A549 (cell line): Measurements from ENCODE around the gene RBMS3. TPM values are rescaled to one million over a fixed set of nuclear protein-coding genes. Genes with fewer than 3 reads are reported as not detected.
A peak's percentile ranks its signal among the peaks of the same experiment; 100 is the strongest.

ENCODE experiments used
- ATAC-seq, 2 experiments: fragments of 200-7000 bp in 1 of 2; fragments of >200 bp in 1 of 2; cut with Nextera tagmentation in 1 of 2; cut with Tn5 transposase in 1 of 2; 3 replicates each; pipeline versions ENCODE4 v1.8.0 to v1.9.1; 2018 to 2020; ENCODE audit warnings: mild to moderate bottlenecking in 1 of 2, moderate library complexity in 1 of 2
- CTCF ChIA-PET: fragments of 300-600 bp; sonication (Branson Sonifier 250); formaldehyde crosslinking; extraction: SDS; loops from one replicate; lab custom pipeline; 2021; ENCODE audit warnings: antibody characterized with exemption, inconsistent platforms; lab: Yijun Ruan, JAX
- POLR2A ChIA-PET: fragments of 350-600 bp; formaldehyde crosslinking; extraction: SDS; loops from one replicate; lab custom pipeline; 2021; ENCODE audit warnings: antibody characterized with exemption, inconsistent platforms; lab: Yijun Ruan, JAX
- DNase-seq, 2 experiments: peaks; one replicate each; pipeline versions ENCODE4 v3.0.0 to v3.0.0-alpha.2; 2011 to 2016; ENCODE audit warnings: low read depth in 1 of 2, low spot score in 1 of 2
- FAIRE-seq: peaks from 2 replicates; lab custom pipeline; 2011; peaks lifted over from hg19 to GRCh38; lab: Jason Lieb, UNC
- H3K27ac ChIP-seq, 2 experiments: fragments of >200 bp; sonication (Bioruptor Twin); formaldehyde crosslinking; 3 replicates each; pipeline ENCODE4 v1.5.1; 2016 to 2017
- H3K4me1 ChIP-seq: fragments of >200 bp; sonication (Bioruptor Twin); formaldehyde crosslinking; 3 replicates; pipeline ENCODE4 v1.6.1; 2016
- H3K4me2 ChIP-seq: fragments of >200 bp; sonication (Bioruptor Twin); formaldehyde crosslinking; 3 replicates; pipeline ENCODE4 v1.6.1; 2016
- H3K4me3 ChIP-seq: fragments of >200 bp; sonication (Bioruptor Twin); formaldehyde crosslinking; 3 replicates; pipeline ENCODE4 v1.5.1; 2016
- H3K9me3 ChIP-seq: fragments of >200 bp; sonication (Bioruptor Twin); formaldehyde crosslinking; 3 replicates; pipeline ENCODE4 v1.6.1; 2016
- CEBPB ChIP-seq, 2 experiments: fragments of >200 bp in 1 of 2; sonication (Bioruptor Twin) in 1 of 2; formaldehyde crosslinking in 1 of 2; IDR thresholded peaks; 2 replicates each; pipeline ENCODE4 v1.6.1; 2012 to 2016
- CHD4 ChIP-seq: fragments of 200-600 bp; sonication (generic); IDR thresholded peaks from 2 replicates; pipeline ENCODE4 v1.6.1; 2016; ENCODE audit warnings: antibody characterized with exemption, mild to moderate bottlenecking, borderline replicate concordance
- ELK1 ChIP-seq: fragments of 150-350 bp; IDR thresholded peaks from 2 replicates; pipeline ENCODE4 v1.6.1; 2014; ENCODE audit warnings: low read depth, mild to moderate bottlenecking, low read length
- FOSB ChIP-seq: fragments of 250-450 bp; sonication (Bioruptor Pico); IDR thresholded peaks from 2 replicates; pipeline ENCODE4 v1.5.0; 2020; ENCODE audit warnings: mild to moderate bottlenecking, moderate library complexity
- FOSL2 ChIP-seq, 2 experiments: fragments of 450-650 bp in 1 of 2; fragments of >200 bp in 1 of 2; sonication (Bioruptor Twin) in 1 of 2; formaldehyde crosslinking; IDR thresholded peaks; 2 replicates each; pipeline versions ENCODE4 v1.5.0 to v1.6.1; 2016 to 2020; ENCODE audit warnings: mild to moderate bottlenecking in 1 of 2, moderate library complexity in 1 of 2
- HOXA7 ChIP-seq: fragments of 250-450 bp; sonication (Bioruptor Pico); IDR thresholded peaks from 2 replicates; pipeline ENCODE4 v1.5.0; 2020; ENCODE audit warnings: mild to moderate bottlenecking, moderate library complexity
- MAZ ChIP-seq: fragments of 150-350 bp; IDR thresholded peaks from 2 replicates; pipeline ENCODE4 v1.6.1; 2014; ENCODE audit warnings: antibody characterized with exemption, low read depth, low read length, borderline replicate concordance
- NR3C1 ChIP-seq: fragments of >200 bp; sonication (Bioruptor Twin); formaldehyde crosslinking; IDR thresholded peaks from 3 replicates; pipeline ENCODE4 v1.6.1; 2017
- POLR2A ChIP-seq: IDR thresholded peaks from 2 replicates; pipeline ENCODE4 v1.6.1; 2012; ENCODE audit warnings: mild to moderate bottlenecking, low read length
- REST ChIP-seq: fragments of 200-600 bp; sonication (generic); IDR thresholded peaks from 2 replicates; pipeline ENCODE4 v1.6.1; 2016; ENCODE audit warnings: antibody characterized with exemption, mild to moderate bottlenecking, moderate library complexity
- RFX5 ChIP-seq: fragments of 450-650 bp; IDR thresholded peaks from 2 replicates; pipeline ENCODE4 v1.7.1; 2014; ENCODE audit warnings: antibody characterized with exemption, mild to moderate bottlenecking, moderate library complexity
- SREBF2 ChIP-seq: fragments of 450-650 bp; IDR thresholded peaks from 2 replicates; pipeline ENCODE4 v1.6.1; 2014; ENCODE audit warnings: mild to moderate bottlenecking, moderate library complexity
- ZC3H11A ChIP-seq: fragments of 450-650 bp; IDR thresholded peaks from 2 replicates; pipeline ENCODE4 v1.6.1; 2014; ENCODE audit warnings: antibody characterized with exemption, mild to moderate bottlenecking
- ZSCAN20 ChIP-seq: fragments of 250-450 bp; sonication (Bioruptor Pico); IDR thresholded peaks from 2 replicates; pipeline ENCODE4 v1.8.0; 2022; ENCODE audit warnings: mild to moderate bottlenecking, moderate library complexity
- WGBS: methylation state at CpG from one replicate; pipeline ENCODE4 v1.1.6; 2017; ENCODE audit errors: missing lambda C conversion rate; 5-methylcytosine and 5-hydroxymethylcytosine counted together
- polyA plus RNA-seq, 4 experiments: library from polyadenylated mRNA; depleted of rRNA in 3 of 4; stranded (reverse); fragments of >200 nt; fragmentation: RNase III in 1 of 4; extraction: RNeasy Plus Mini Kit Qiagen cat#74134 plus additional on column Dnase treatment in 1 of 4; gene quantifications; 2 replicates in 3 of 4; 3 replicates in 1 of 4; pipeline ENCODE4 v1.2.3, GENCODE V29; 2011 to 2017
- TF ChIP-seq, protein P1 (sequence below): fragments of >200 bp; sonication (Bioruptor Twin); formaldehyde crosslinking; IDR thresholded peaks from 3 replicates; pipeline ENCODE4 v1.5.1; 2016
- TF ChIP-seq, protein P2 (sequence below): IDR thresholded peaks from 2 replicates; pipeline ENCODE4 v1.6.1; 2012

Gene RBMS3
- polyA plus RNA-seq, 2 of the 4 experiments (the other 2 are of a cell fraction) = 0.92 to 4.1 TPM

DNA sequence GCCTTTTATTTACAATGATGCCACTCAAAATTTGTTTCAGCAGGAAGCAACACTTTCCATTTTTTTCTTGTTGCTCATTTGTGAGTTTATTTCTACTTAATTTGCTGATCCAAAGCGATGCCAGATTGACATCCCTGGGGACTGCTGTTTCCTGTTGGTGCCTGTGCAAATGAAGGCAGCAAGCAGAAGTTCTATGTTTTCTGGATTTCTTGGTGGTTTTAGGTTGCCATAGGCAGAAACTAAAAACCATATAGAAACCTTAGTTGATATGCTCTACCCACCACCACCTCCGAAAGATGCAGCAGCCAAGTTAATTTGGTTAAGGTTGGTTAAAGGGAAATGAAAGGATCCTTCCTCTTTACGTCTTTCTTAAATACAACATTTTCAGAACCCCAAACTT lies 356.2 kb downstream of the RBMS3 start:
- Histone ChIP-seq H3K27ac (no peak overlapping the region), H3K4me3 (no peak overlapping the region), H3K4me2 (no peak overlapping the region), H3K9me3 (peaks cover 15% of the 10 kb centered on the region; the same call in 2 of the 3 replicates), H3K4me1 (peaks cover 13% of the 10 kb centered on the region; the same call in 2 of the 3 replicates)
- no peak for FAIRE-seq
- CTCF ChIA-PET = no interaction called here
- no peak for ATAC-seq
- WGBS = 90% methylated on average over 3 of the region's 3 CpGs
- no peak for DNase-seq
- POLR2A ChIA-PET = no interaction called here
- TF ChIP-seq, protein P1, sequence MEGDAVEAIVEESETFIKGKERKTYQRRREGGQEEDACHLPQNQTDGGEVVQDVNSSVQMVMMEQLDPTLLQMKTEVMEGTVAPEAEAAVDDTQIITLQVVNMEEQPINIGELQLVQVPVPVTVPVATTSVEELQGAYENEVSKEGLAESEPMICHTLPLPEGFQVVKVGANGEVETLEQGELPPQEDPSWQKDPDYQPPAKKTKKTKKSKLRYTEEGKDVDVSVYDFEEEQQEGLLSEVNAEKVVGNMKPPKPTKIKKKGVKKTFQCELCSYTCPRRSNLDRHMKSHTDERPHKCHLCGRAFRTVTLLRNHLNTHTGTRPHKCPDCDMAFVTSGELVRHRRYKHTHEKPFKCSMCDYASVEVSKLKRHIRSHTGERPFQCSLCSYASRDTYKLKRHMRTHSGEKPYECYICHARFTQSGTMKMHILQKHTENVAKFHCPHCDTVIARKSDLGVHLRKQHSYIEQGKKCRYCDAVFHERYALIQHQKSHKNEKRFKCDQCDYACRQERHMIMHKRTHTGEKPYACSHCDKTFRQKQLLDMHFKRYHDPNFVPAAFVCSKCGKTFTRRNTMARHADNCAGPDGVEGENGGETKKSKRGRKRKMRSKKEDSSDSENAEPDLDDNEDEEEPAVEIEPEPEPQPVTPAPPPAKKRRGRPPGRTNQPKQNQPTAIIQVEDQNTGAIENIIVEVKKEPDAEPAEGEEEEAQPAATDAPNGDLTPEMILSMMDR = no peak
- TF ChIP-seq ZC3H11A = no peak
- no peak for TF ChIP-seq CEBPB (IDR thresholded peaks at IDR 0.05)
- no peak for TF ChIP-seq FOSB
- TF ChIP-seq POLR2A = no peak
- no peak for TF ChIP-seq REST
- TF ChIP-seq, protein P2, sequence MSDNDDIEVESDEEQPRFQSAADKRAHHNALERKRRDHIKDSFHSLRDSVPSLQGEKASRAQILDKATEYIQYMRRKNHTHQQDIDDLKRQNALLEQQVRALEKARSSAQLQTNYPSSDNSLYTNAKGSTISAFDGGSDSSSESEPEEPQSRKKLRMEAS = no peak
- TF ChIP-seq RFX5 = no peak
- no peak for TF ChIP-seq HOXA7 (CRISPR knock-in tag)

DNA sequence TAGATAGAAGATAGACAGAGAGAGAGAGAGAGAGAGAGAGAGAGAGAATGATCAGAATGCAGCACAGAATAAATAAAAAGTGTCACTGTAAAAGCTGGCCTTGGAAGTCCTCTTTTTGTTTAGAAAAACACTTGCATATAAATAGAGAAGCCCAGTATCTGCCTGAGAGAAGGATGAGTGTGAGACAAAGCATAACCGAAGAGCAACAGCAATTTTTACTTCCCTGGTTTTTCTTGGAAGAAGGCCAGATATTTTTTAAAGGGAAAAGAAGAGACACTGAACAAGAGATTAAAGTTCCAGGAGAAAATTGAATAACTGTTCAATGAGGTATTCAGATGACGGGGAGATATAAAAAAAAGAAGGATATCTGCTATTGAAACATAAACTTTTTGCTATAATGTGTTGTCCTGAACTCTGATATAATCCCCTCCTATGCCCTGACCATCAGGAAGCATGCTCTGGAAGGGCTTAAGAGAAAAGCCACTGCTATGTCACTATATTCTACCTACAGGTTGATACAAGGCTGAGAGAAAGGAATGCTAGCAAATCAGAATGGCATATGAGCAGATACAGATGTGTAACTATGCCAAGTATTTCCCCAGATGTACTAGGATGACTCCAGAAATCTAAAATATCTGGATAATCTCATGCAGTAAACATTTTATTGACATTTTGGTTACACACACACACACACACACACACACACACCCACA lies 358.9 kb downstream of the RBMS3 start:
- Histone ChIP-seq H3K9me3 (peaks cover 15% of the 10 kb centered on the region; the same call in 2 of the 3 replicates), H3K4me1 (peaks cover 25% of the 10 kb centered on the region), H3K4me3 (no peak overlapping the region), H3K4me2 (peak overlapping the region; percentile 15; the same call in 2 of the 3 replicates), H3K27ac (no peak overlapping the region; a peak in 1 of 6 replicates)
- TF ChIP-seq NR3C1 (no peak), MAZ (no peak), SREBF2 (no peak), ELK1 (no peak), POLR2A (no peak), CHD4 (no peak)
- DNase-seq = no peak
- WGBS = 62% methylated on average over 2 of the region's 2 CpGs
- no peak for ATAC-seq
- POLR2A ChIA-PET = no interaction called here
- CTCF ChIA-PET = interaction anchor here (0.6 kb wide), 1 partner anchor 1959 kb away, joined by 3 read pairs; no protein-coding TSS in a partner anchor
- peak; percentile 36 for FAIRE-seq

DNA sequence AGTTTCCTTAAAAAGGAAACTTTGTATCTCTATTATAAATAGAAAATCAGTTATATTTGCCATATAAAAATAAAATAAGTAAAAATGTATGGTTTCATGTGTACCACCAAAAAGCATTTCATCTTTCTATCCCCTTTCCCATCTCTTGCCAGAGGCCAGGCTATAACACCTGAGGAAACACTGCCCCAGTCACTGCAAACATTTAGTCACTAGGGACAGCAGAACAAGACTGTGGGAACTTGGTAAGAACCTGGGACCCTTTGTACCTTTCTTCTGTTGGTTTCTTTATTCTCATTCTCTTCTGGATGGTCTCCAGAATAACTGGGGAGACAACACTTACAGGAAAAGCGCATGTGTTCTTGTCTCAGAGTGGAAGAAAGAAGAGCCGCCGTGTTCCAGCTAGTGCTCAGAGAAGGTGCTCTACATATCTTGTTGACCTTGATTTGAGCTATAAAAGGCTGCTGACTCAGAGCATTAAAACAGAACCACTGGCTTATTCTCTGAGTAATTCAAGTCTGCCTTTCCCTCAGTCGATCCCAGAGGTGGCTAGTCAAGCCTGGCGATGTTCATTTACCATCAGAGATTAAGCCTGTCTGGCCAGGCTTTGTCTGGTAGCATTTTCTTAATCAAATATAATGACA lies 361.6 kb downstream of the RBMS3 start:
- DNase-seq (peak in 1 of 2 experiments; percentile 31), ATAC-seq (peak; percentile 64 to 80; a peak in 5 of 6 replicates), FAIRE-seq (no peak)
- Histone ChIP-seq H3K4me3 (no peak overlapping the region), H3K27ac (peak overlapping the region; percentile 2 to 37; a peak in 2 of 6 replicates), H3K4me1 (peaks cover 25% of the 10 kb centered on the region), H3K9me3 (no peaks in the 10 kb centered on the region), H3K4me2 (peak overlapping the region; percentile 29)
- POLR2A ChIA-PET = no interaction called here
- TF ChIP-seq ZSCAN20 (no peak), FOSL2 (IDR thresholded peaks at IDR 0.05) (0 out of 2 replicates have a peak, but pooled peaks have one; percentile 19), FOSL2 (CRISPR knock-in tag; IDR thresholded peaks at IDR 0.05) (no peak)
- CTCF ChIA-PET = interaction anchor here (1.0 kb wide), 1 partner anchor 9 kb away, joined by 3 read pairs; no protein-coding TSS in a partner anchor
- 74% methylated on average over 5 of the region's 5 CpGs for WGBS
